ENCODE data around the gene OXSM. TPM values are rescaled to one million over a fixed set of nuclear protein-coding genes. Genes with fewer than 3 reads are reported as not detected.
A peak's percentile ranks its signal among the peaks of the same experiment; 100 is the strongest.

The OXSM gene
- total and polyA plus RNA-seq, 2 experiments from 2014 or later: 1.3 to 2.2 TPM

DNA sequence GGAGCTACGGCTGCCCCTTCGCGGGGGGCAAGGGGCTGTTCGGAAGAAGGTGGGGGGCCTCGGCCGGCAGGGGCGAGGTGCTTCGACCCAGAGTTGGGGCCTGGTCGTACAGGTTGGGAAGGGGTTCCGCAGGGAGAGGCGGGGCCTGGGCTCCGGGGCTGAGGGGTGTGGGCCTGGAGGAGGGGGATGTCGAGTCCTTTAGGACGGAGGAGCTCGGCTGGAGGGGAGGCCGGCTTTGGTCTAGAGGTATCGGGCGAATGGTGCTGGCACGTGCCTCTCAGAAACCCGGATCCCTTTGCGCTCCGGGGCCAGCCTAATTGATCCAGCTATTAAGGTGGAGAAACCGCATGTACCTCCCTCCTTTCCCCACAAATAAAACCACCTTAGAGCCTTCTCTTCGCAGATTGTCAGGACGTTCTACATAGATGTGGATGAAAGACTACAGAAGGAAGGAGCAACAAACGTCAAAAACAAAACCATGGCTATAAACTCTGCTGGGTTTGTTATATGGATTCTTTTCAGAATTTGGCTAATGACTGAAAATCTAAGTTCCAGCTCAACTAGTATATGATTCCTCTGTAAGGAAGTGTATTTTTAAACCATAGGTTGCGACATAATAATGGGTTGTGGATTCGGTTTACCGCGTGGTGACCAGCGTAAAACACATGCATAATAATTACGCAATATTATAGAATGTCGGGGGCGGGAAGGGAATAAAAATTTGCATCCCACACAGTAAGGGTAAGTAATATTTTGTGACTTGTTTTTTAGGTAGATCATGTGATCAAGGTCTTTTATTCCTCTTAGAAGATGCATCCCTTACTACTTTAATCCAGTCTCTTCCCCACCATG lies 6.0 kb upstream of the OXSM start:
- H3K27me3 ChIP-seq (ENCODE audit: insufficient read depth): peaks cover 6% of the 10 kb centered on the region; the same call in 1 of the 2 replicates
- peaks cover 30% of the 10 kb centered on the region for H3K4me1 ChIP-seq (ENCODE audit: insufficient read depth)
- ATAC-seq (peak; percentile 88), DNase-seq (ENCODE audit: low spot score) (peak; percentile 92)
- peaks cover 2% of the 10 kb centered on the region for H3K27me3 Mint-ChIP-seq (ENCODE audit: insufficient read depth, low read depth, poor library complexity)
- peak overlapping the region; percentile 77 for H3K4me2 ChIP-seq
- H3K36me3 ChIP-seq (ENCODE audit: insufficient read depth): no peaks in the 10 kb centered on the region
- H3K9me3 Mint-ChIP-seq: peaks cover 4% of the 10 kb centered on the region; the same call in 1 of the 3 replicates
- H3K36me3 Mint-ChIP-seq (ENCODE audit: low read depth): no peaks in the 10 kb centered on the region
- peak overlapping the region; percentile 72 for H3K4me3 Mint-ChIP-seq
- TF ChIP-seq ZNF331 (CRISPR knock-in tag; IDR thresholded peaks at IDR 0.05; ENCODE audit: low read depth) (0 out of 2 replicates have a peak, but pooled peaks have one; percentile 16), POLR2AphosphoS5 (IDR thresholded peaks at IDR 0.05; ENCODE audit: low read depth) (peak; percentile 60), JUNB (IDR thresholded peaks at IDR 0.05; ENCODE audit: unreplicated experiment) (no peak)
- no peak overlapping the region for H3K27ac Mint-ChIP-seq
- H3K4me3 ChIP-seq: peak overlapping the region; percentile 59
- peaks cover 37% of the 10 kb centered on the region for H3K79me2 ChIP-seq (replicated peaks; ENCODE audit: insufficient read depth)
- peak overlapping the region; percentile 70; the same call in 1 of the 2 replicates for H3K27ac ChIP-seq (ENCODE audit: low read depth)
- peaks cover 38% of the 10 kb centered on the region for H3K4me1 Mint-ChIP-seq
- H2AFZ ChIP-seq: peak overlapping the region; percentile 64; the same call in 1 of the 2 replicates
- H4K20me1 ChIP-seq (replicated peaks; ENCODE audit: insufficient read depth): 0 out of 2 replicates have a peak, but pooled peaks cover 6% of the 10 kb centered on the region
- no peaks in the 10 kb centered on the region for H3K9me2 ChIP-seq (ENCODE audit: insufficient read depth)
- H3F3A ChIP-seq (replicated peaks; ENCODE audit: low read depth): no peaks in the 10 kb centered on the region

DNA sequence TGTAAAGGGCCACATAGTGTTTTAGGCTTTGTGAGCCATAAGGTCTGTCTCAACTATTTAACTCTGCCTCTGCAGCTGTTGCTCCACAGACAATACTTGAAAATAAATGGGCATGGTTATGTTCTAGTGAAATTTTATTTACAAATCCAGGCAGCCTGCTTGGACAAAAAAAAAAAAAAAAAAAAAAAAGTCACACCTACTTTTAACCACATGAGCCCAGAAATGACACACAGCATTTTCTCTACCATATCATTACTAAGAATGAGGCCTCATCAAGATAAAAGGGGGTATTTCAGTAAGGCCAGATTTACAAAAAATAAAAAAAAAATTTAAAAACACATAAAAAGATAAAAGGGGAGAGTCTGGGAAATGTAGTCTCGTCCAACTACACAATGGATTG lies 4.9 kb upstream of the OXSM start:
- Mint-ChIP-seq H3K4me1 (peaks cover 40% of the 10 kb centered on the region), H3K4me3 (no peak overlapping the region), H3K9me3 (peaks cover 4% of the 10 kb centered on the region; the same call in 1 of the 3 replicates), H3K27me3 (ENCODE audit: insufficient read depth, low read depth, poor library complexity) (peaks cover 4% of the 10 kb centered on the region), H3K36me3 (ENCODE audit: low read depth) (no peaks in the 10 kb centered on the region), H3K27ac (no peak overlapping the region)
- Histone ChIP-seq H4K20me1 (replicated peaks; ENCODE audit: insufficient read depth) (0 out of 2 replicates have a peak, but pooled peaks cover 6% of the 10 kb centered on the region), H3K4me2 (no peak overlapping the region), H2AFZ (no peak overlapping the region), H3F3A (replicated peaks; ENCODE audit: low read depth) (no peaks in the 10 kb centered on the region), H3K79me2 (replicated peaks; ENCODE audit: insufficient read depth) (peaks cover 28% of the 10 kb centered on the region), H3K27ac (ENCODE audit: low read depth) (no peak overlapping the region), H3K4me1 (ENCODE audit: insufficient read depth) (peaks cover 35% of the 10 kb centered on the region), H3K9me2 (ENCODE audit: insufficient read depth) (no peaks in the 10 kb centered on the region), H3K27me3 (ENCODE audit: insufficient read depth) (peaks cover 6% of the 10 kb centered on the region; the same call in 1 of the 2 replicates), H3K36me3 (ENCODE audit: insufficient read depth) (no peaks in the 10 kb centered on the region), H3K4me3 (no peak overlapping the region)
- DNase-seq (ENCODE audit: low spot score): no peak
- ATAC-seq: no peak
- no peak for TF ChIP-seq ZNF114 (CRISPR knock-in tag; IDR thresholded peaks at IDR 0.05)
- TF ChIP-seq NANOG (IDR thresholded peaks at IDR 0.05; ENCODE audit: borderline replicate concordance): no peak
- TF ChIP-seq REST (IDR thresholded peaks at IDR 0.05; ENCODE audit: unreplicated experiment): no peak
- no peak for TF ChIP-seq POLR2AphosphoS5 (IDR thresholded peaks at IDR 0.05; ENCODE audit: low read depth)
- no peak for TF ChIP-seq EZH2phosphoT487 (IDR thresholded peaks at IDR 0.05; ENCODE audit: unreplicated experiment)
- TF ChIP-seq EZH2 (IDR thresholded peaks at IDR 0.05; ENCODE audit: low read depth, unreplicated experiment): no peak
- no peak for TF ChIP-seq CREB1 (CRISPR knock-in tag; IDR thresholded peaks at IDR 0.05; ENCODE audit: low read depth)
- no peak for TF ChIP-seq ETS1 (IDR thresholded peaks at IDR 0.05)
